ENCODE results near the gene CSPG5.

CSPG5 gene

GRCh38 chr3:47588053-47588452 is 9.4 kb upstream of the CSPG5 start:
- in situ Hi-C loops (cut with MboI; ENCODE audit: low sequenced_read_pairs), result no loop called here

GRCh38 chr3:47586746-47587145 is 8.1 kb upstream of the CSPG5 start:
- in situ Hi-C loops (cut with MboI; ENCODE audit: low sequenced_read_pairs), result no loop called here

- in situ Hi-C loops (cut with MboI; ENCODE audit: low sequenced_read_pairs), result no loop called here
Observed at GRCh38 chr3:47583320-47584075, 4.8 kb upstream of the CSPG5 start.

- in situ Hi-C loops (cut with MboI; ENCODE audit: low sequenced_read_pairs), result no loop called here
Observed at GRCh38 chr3:47581835-47582234, 3.2 kb upstream of the CSPG5 start.

- in situ Hi-C loops (cut with MboI; ENCODE audit: low sequenced_read_pairs), result no loop called here
Observed at GRCh38 chr3:47581422-47581821, 2.8 kb upstream of the CSPG5 start.

DNA sequence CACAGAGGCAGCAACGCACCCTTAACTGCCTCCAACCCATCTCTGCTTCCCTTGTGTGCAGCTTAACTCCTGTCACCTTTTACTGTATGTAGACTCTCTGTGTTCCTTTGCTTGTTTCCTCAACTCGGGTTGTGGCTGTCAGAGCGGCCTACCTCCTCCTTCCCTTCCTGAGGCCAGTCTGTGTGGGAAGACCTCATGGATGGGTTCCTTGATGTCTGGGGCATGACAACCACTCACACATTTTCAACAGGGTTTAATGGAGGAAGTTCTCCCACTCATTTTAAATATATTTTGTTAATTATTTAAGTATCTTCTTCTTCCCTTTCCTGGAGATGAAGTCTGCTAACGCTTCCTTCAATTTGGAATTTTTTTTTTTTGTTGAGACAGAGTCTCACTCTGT is 1.8 kb upstream of the CSPG5 start:
- in situ Hi-C loops (cut with MboI; ENCODE audit: low sequenced_read_pairs), result no loop called here

DNA sequence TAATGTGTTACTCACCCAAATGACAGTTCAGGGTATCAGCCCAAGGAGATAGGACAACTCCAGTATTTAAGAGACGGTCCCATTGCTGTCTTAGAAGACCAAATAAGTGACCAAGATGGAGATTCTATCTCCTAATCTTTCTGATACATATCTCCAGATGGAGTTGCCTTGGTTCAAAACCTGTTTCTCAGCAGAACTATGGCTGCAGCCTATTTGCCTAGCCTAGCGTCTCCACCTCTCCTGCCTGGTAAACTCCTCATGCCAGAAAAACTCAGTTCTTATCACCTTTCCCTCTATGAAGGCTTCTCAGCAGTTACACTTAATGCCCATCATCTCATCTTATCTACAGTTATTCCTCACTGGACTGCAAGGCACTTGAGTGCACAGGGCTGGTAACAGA is 1.2 kb upstream of the CSPG5 start:
- in situ Hi-C loops (cut with MboI; ENCODE audit: low sequenced_read_pairs), result no loop called here

DNA sequence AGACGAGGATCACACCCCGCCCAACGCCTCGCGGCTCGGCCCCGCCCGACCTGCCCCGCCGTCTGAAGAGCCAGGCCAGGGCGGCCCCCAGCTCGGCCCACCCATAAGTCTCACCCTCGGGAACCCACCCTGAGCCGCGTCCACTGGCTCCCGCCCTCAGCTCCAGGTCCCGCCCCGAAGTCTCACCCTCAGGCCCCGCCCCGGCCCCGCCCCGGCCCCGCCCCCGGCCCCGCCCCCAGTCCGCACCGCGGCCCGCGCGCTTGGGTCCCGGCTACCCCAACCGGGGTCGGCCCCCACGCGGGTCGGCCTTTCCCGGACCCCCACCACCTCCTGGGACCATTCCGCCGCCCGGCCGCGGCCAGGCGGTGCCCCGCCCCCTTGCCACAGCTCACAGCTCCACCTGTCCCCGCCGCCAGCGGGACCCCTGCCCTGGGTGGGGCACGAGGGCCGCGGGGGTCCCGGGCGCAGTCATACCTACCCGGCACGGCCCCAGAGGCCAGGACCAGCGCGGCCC is 489 bp downstream of the CSPG5 start:
- in situ Hi-C loops (cut with MboI; ENCODE audit: low sequenced_read_pairs), result no loop called here

DNA sequence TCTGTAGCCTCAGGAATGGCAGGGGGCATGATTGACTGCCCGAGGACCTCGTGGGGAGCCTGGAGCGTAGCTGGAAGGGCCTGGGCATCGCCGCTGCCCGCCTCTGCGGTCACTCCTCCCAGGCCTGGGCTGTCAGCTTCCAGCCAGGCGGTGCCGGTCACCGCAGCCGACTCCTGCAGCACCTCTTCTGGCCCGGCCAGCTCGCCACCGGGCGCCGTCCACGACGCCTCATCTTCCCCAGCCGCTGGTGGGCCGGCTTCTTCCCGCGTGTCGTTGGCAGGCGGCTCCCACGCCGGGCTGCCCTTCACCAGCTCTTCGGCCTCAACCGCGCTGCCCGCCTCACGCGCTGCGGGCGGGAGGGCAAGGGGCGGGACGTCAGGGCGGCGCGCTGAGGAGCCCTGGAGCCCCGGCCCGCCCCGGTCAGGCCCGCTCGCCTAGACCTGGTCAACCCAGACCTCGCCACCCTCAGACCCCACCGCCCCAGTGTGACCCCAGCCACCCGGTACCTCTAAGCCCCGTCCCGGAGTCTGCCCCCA is 1.0 kb downstream of the CSPG5 start:
- in situ Hi-C loops (cut with MboI; ENCODE audit: low sequenced_read_pairs), result no loop called here

- in situ Hi-C loops (cut with MboI; ENCODE audit: low sequenced_read_pairs), result no loop called here
Observed at GRCh38 chr3:47573190-47574172, 5.2 kb downstream of the CSPG5 start.

DNA sequence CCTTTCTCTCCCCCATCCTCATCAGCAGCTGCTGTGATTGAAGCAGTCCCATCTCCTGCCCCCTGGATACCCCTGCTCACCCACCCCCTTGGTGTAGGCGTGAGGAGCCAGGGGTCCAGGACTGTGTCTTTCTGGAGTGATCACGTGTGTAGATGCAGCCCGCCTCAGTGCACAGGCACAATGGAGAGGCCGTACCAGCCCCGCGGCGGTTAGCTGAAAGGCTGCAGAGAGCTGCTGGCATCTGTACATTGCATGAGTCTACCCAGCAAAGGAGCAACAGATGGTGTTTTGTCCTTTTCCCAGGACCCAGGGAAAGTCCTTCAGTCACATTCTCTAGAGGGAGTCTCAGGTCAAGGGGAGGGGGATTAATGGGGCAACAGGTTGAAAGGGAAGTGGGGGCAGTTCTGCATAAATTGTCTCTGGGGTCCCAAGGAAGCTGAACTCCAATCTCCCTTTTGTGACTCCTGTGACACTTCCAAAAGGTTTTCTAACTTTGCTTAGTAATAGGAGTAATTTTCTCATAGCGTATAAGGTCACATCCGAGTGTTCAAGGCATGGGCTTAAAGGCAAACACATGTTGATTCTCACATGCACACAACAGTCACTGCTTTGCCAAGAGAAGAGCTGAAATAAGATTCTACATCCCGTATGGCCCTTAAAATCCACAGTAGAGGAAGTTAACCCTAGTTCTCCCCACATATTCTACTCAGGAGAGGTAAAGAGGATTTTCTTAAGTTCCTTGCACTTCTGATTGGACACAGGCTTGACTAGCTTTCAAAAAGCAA is 7.1 kb downstream of the CSPG5 start:
- in situ Hi-C loops (cut with MboI; ENCODE audit: low sequenced_read_pairs), result no loop called here

DNA sequence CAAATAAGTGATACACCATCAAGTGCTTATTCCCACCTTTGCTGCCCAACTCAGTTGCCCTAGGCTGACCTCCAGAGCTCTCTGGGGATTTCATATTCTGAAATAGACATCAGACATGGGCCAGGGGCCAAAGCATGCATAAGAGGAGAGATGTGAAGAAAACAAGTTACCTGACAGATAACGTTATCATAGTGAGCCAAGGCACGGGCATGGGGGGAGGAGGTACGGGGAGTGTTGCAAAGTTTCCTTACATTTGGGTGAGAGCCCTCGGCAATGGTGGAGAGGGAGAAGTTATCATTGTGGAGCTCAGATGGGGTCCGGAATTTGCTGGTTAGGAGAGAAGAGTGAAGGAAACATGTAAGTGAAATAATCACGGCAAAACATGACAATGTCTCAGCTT is 9.8 kb downstream of the CSPG5 start:
- in situ Hi-C loops (cut with MboI; ENCODE audit: low sequenced_read_pairs), result no loop called here

DNA sequence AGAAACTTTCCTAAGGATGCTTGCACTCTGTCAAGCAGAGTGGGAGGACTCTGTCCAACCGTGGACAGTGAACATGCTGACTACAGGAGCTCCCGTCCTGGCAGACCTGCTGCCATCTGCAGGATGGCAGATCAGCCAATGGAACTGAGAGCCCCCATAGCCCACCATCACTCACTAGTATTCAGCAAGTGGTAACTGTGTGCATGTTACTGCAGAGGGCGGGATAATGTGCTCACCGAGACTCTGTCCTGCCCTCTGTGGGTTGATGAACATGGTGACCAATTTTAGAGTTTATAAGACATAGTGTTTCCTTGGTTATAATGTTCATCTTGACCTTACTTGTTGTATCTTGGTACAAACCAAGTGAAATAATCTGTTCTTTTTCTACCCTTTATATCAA is 11.5 kb downstream of the CSPG5 start:
- in situ Hi-C loops (cut with MboI; ENCODE audit: low sequenced_read_pairs), result no loop called here

DNA sequence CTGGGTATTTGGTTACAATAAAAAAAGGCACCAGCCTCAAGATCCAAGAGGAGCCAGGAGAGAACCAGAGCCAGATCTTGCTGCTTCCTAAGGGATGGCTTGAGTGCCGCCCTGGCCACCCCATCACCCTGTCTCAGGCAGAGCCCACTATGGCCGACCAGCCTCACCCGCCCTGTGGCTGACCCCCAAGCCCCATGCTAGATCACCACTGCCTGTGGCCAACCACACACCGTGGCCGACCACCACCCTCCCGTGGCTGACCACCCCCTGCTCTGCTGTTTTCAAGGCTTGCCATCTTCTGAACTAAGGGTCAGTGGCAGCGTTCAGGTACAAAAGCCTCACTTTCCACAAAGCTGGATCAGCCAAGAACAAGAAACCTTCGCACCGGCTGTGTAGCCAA is 12.0 kb downstream of the CSPG5 start:
- in situ Hi-C loops (cut with MboI; ENCODE audit: low sequenced_read_pairs), result no loop called here

DNA sequence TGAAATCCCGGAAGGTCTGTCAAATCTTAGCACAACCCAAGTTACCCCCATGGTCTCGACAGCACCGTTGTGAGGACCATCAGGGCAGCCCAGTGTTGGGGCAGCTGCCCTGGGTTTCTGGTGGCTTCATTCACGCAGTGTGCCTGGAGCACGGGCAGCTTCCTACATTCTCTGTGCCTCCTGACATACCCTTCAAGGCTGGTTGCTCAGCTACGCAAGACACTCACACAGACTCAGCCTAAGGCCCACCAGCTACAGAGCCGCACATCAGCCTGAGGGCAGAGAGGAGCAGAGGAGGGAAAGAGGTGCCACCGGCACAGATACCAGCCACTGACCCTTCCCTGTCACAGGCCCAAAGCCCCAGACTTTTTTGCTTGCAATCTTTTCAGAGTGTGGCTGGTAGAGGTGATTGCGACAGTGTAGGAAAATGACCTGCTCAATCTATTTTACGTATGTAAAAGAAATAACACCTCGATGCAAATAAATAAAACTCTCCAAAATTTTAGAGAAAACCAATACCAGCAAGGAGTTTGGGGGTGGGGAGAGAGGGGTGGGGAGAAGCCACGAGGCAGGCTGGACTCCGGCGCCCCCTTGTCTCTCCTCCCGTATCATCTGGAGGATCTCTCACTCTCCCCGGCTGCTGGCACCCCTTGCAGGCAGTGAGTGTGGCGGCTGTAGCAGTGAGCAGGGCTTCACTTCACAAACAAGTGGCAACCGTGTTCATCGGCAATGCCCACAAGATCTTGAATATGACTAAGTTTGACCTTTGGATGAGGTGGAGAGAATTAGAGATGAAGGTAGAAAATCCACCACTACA is 12.7 kb downstream of the CSPG5 start:
- in situ Hi-C loops (cut with MboI; ENCODE audit: low sequenced_read_pairs), result no loop called here

DNA sequence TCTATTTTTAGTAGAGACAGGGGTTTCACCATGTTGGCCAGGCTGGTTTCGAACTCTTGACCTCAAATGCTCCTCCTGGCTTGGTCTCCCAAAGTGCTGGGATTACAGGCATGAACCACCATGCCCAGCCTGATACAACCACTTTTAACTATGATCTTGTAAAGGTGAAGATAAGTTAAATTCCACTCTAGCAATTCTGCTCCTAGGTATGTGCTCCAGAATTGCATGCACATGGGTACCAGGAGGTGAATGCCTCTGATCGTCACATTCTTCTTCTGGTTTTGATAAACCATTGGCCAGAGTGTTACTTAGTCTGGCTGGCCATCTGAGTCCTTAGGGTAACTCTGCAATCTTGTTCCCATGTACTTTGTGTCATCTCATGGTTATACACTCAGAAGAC is 22.3 kb downstream of the CSPG5 start:
- in situ Hi-C loops (cut with MboI; ENCODE audit: low sequenced_read_pairs), result no loop called here

- in situ Hi-C loops (cut with MboI; ENCODE audit: low sequenced_read_pairs), result no loop called here
Observed at GRCh38 chr3:47554335-47554734, 24.3 kb downstream of the CSPG5 start.

GRCh38 chr3:47553407-47553806 is 25.3 kb downstream of the CSPG5 start:
- in situ Hi-C loops (cut with MboI; ENCODE audit: low sequenced_read_pairs), result no loop called here

- in situ Hi-C loops (cut with MboI; ENCODE audit: low sequenced_read_pairs), result no loop called here
Observed at GRCh38 chr3:47542471-47543173, 36.0 kb downstream of the CSPG5 start.

All from hTERT RPE-1 (cell line).